ENCODE results near the gene C19orf85.

Gene C19orf85

DNA sequence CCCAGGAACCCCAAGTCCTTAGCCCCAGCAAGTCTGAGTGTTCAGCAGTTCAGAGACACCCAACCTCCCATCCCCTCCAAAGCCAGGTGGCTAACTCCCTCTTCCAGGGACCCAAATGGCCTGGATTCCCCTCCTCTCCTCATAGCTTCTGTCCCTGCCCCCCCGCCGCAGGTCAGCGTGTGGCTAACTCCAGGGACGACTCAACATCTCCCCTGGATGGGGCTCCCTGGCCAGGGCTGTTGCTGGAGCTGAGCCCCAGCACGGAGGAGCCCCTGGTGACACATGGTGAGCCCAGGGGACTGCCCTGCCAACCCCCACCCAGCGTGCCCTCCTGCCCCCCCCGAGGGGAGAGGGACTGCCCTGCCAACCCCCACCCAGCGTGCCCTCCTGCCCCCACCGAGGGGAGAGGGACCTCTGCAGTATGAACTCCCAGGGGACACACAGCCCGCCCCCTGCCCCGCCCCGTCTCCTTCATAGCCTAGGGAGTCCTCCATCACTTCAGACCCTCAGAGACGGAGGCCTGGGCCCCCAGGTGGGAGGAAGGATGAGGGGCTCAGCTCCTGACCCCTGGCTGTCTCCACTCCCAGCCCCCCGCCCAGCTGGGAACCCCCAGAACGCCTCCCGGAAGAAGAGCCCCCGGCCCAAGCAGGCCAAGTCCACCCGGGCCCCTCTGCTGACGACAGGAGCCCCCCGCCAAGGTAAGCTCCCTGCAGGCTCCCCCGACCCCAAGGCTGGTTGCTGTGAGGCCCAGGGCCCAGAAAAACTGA is 25.3 kb upstream of the C19orf85 start:
- no peak for DNase-seq (ENCODE audit: low read depth)

DNA sequence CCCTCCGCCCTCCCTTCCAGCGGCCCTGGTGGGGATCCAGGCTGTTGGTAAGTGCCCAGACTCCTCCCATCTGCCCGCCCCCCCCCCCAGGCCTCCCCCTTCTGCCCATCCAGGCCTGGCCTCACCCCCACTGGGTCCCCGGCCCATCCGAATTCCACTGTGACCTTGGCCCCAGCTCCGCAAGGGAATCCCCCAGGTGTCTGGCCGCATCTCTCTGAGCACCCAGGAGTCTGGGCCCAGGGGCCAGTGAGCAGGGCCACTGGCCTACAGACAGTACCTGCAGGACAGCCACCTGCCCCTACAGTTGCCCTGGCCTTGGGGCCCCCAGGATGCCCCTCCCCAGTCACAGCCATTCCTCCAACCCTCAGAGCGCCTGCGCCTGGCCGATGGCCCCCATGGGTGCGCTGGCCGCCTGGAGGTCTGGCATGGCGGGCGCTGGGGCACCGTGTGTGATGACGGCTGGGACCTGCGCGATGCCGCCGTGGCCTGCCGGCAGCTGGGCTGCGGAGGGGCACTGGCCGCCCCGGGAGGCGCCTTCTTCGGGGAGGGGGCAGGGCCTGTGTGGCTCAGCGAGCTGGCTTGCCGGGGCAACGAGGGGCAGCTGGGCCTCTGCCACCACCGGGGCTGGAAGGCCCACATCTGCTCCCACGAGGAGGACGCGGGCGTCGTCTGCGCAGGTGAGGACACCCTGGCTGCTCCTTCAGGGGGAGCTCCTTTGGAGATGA is 24.6 kb upstream of the C19orf85 start:
- DNase-seq (ENCODE audit: low read depth), result no peak

DNA sequence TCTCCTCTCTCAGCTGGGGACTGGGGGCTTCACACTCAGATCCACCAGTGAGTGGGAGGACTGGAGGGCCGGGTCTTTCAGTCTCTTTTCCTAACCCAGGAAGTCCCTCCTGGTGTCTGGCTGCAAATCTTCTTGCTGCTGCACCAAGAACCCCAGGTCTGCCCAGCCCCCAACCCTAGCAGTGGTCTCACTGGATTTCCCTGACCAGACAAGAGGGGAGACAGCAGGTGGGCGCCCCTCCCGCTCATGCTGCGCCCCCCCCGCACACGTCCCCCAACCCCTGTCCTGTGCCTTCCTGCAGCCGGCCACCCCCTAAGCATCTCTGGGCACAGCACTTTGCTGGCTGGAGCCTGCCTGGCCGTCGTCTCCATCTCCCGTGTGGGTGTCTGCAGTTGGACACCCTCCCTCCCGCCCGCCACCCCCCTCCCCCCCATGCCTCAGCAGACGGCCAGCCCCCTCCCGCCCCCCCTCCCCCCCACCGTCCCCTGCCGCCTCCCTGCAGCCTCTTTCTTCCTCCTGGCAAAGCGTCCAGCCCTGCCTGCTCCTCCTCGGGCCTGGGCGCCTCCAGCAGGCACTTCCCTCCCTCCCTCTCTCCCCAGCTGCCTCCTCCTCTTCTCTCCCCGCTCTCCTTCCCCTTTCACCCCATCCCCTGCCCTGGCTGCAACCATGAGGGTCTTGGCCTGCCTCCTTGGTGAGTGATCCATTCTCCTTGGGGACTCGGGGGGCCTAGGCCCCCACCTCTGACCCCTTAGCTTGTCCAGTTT is 23.6 kb upstream of the C19orf85 start, which contains the start of gene SSC5D:
TSS of gene SSC5D (plus strand) at position 513 of the 764 bp plus-strand sequence. CDS start at position 667, 154 bp downstream.
- no peak for DNase-seq (ENCODE audit: low read depth)

DNA sequence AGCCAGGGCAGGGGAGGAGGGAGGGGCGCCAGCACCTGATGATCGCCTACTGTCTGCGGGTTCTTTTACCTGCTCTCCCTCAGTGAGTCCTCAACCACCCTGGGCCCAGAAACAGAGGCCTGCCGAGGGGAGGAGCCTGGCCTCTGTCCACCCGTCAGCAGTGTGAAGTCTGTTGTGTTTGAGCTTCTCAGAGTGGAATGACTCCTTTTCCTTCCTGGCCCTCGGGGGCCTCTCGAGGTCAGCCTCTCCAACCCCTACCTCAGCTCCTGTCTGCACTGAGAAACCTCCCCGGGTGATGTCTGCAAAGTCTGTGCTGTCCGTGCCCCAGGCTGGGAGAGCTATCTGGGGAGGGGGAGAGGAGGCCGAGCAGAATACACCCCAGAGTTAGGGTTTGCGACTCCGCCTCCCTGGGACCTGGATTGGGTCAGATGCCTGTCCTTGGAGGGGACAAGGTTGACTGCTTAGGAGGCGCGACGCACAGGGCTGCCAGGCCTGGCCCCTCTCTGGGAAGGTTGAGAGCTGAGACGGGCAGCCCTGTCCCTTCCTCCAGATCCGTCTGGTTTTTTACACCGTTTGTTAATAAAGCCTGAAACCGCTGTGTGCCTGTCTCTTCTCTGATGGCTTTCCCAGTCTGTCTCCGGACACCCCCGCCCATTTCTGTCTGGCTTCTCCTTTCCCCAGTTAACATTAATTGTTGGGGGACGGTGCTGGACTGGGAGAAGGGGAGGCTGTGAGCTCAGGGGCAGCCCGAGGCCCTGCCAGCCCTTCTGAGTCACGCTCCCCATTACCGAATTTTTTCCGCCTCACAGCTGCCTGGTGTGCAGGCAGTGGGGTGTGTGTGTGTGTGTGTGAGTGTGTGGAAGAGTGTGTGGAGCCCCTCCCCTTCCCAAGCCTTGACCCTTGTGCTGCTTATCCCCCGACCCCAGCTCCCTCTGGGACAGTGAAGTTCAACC is 22.7 kb upstream of the C19orf85 start:
- DNase-seq (ENCODE audit: low read depth), result peak; percentile 52

DNA sequence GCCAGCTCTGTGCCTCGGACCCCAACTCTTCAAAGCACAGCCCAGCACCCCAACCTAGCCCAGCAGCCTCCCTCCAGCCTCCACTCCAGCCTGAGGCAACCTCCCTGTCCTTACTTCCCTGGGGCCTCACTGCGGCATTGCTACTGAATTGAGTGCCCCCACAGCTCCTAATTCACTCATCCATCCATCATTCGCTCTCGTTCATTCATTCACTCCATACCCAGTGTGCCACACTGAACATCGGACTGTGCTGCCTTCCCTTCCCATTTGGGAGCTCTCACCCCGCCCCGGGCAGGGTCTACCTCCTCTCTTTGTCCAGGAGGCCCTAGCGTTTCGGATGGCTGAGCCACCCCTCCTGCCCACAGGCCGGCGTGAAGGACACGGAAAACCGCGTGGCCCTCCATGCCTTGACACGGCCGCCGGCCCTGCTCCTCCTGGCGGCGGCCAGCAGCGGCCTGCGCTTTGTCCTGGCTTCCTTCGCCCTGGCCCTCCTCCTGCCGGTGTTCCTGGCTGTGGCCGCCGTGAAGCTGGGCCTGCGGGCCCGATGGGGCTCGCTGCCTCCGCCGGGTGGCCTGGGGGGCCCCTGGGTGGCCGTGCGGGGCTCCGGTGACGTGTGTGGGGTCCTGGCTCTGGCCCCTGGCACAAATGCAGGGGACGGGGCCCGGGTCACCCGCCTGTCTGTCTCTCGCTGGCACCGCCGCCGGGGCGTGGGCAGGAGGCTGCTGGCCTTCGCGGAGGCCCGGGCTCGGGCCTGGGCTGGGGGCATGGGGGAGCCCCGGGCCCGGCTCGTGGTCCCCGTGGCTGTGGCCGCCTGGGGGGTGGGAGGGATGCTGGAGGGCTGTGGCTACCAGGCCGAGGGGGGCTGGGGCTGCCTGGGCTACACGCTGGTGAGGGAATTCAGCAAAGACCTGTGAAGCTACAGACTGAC is 21.8 kb upstream of the C19orf85 start:
- DNase-seq (ENCODE audit: low read depth), result no peak

DNA sequence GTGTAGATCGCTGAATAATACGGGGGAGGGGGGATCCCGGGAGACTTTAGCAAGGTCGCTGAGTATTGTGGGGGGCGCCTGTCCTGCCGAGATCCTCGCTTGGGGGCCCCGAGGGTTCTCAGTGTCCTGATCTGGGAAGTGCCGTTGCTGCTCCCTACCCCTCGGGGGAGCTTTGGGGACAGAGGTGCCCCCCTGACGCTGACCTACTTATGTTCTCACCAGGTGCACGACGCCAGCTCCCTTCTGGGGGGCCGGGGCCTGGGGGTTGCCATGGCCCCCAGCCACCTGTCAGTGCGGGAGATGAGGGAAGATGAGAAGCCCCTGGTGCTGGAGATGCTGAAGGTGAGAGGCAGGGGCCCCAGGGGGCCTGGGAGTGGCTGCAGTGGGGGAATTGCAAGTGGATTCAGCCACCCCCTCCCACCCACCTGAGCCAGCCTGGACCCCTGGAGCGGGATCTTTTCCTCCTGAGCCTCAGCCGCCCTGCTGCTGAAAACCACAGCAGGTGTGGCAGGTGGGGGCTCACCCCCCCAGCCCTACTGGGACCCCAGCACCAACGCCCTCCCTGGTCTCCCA is 21.0 kb upstream of the C19orf85 start:
- DNase-seq (ENCODE audit: low read depth), result no peak

DNA sequence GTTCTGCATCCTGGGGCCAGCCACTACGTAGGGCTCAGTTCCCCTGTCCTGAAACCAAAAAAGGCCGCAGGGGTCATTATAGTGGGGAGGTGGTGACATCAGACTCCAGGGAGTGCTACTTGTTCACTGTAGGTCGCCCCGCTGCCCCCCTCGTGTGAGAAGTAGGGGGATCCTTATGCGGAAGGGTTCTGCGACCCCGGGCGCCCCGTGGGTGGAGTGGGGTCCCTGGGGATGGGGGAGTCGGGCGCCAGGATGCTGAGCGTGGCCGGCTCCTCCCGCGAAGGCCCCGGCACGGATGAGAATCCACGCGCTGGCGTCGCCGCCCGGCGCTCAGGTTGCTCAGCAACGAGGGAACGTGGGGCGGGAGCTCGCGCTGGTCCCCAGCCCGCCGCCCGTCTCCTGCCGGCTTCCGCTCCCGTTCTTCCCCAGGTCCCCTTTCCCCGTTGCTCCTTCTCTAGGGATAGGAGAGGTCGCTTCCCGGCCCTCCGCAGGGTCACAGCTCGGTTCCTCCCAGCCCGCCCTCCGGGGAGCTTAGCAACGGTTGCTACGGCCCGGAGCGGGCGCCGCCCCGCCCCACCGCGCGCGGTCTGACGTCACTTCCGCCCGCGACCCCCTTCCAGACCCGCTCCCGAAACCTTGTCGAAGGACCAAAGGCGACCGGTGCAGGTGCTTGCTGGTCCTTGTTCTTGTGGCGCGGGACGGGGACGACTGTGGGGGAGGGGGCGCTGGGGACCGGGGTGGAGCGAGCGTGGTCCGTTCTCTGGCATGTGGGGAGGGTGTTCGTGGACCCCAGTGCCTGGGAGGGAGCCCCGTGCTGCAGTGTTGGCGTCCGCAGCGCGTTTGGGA is 20.3 kb upstream of the C19orf85 start, which contains the start of gene NAT14:
TSS of gene NAT14 (plus strand) at position 596 of the 846 bp plus-strand sequence. CDS start 521 bp downstream, outside the sequence.
- peak; percentile 49 for DNase-seq (ENCODE audit: low read depth)

DNA sequence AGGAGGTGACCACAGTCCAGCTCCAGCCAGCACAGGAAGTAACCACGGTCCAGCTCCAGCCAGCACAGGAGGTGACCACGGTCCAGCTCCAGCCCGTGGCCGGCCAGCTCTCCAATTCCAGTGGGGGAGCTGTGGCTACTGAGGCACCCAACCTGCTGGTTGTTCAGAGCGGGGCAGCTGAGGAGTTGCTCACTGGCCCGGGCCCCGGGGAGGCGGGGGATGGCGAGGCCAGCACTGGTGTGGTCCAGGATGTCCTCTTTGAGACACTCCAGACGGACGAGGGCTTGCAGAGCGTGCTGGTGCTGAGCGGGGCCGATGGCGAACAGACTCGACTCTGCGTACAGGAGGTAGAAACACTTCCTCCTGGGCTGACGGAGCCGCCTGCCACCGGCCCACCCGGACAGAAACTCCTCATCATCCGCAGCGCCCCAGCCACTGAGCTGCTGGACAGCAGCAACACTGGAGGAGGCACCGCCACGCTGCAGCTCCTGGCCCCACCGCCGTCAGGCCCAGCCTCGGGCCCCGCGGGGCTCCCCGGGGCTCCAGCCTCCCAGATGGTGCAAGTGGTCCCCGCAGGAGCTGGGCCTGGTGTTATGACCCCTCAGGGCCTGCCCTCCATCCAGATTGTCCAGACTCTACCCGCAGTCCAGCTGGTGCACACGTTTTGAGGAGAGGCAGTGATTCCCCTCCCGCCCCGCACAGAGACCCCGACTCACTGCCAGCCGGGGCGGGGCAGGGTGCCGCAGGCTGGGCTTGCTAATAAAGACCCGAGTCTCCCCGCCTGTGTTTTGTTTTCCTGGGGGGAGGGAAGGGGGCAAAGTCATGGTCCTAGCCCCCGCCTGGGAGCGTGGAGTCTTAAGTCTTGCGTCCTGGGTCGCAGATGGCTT is 19.4 kb upstream of the C19orf85 start:
- DNase-seq (ENCODE audit: low read depth), result no peak

DNA sequence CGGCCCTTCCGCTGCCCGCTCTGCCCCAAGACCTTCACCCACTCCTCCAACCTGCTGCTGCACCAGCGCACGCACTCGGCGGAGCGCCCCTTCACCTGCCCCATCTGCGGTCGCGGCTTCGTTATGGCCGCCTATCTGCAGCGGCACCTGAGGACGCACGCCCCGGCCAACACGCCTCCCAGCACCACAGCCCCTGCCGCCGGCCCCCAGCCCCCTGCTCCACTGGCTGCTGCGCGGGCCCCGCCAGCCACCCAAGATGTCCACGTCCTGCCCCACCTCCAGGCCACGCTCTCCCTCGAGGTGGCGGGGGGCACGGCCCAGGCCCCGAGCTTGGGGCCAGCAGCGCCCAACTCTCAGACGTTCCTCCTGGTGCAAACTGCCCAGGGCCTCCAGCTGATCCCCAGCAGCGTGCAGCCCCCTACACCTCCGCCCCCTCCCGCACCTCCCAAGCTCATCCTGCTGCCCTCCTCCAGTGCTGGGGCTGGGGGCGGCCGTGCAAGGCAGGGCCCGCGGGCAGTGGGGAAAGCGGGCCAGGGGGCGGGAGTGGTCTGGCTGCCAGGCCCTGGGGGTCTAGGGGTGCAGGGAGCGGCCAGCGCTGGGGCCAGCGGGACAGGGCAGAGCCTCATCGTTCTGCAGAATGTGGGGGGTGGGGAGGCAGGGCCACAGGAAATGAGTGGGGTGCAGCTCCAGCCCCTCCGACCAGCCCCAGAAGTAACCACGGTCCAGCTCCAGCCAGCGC is 18.6 kb upstream of the C19orf85 start:
- no peak for DNase-seq (ENCODE audit: low read depth)

DNA sequence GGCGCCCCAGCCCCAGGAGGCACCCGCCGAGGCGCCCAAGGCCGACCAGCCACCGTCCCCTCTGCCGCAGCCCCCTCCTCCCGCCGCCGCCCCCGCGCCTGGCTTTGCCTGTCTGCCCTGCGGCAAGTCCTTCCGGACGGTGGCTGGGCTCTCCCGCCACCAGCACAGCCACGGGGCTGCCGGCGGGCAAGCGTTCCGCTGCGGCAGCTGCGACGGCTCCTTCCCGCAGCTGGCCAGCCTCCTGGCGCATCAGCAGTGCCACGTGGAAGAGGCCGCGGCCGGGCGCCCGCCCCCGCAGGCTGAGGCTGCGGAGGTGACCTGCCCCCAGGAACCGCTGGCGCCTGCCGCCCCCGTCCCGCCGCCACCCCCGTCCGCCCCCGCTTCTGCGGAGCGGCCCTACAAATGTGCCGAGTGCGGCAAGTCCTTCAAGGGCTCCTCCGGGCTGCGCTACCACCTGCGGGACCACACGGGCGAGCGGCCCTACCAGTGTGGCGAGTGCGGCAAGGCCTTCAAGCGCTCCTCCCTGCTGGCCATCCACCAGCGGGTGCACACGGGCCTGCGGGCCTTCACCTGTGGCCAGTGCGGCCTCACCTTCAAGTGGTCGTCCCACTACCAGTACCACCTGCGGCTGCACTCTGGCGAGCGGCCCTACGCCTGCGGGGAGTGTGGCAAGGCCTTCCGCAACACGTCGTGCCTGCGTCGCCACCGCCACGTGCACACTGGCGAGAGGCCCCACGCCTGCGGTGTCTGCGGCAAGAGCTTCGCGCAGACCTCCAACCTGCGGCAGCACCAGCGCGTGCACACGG is 17.8 kb upstream of the C19orf85 start:
- DNase-seq (ENCODE audit: low read depth), result no peak

DNA sequence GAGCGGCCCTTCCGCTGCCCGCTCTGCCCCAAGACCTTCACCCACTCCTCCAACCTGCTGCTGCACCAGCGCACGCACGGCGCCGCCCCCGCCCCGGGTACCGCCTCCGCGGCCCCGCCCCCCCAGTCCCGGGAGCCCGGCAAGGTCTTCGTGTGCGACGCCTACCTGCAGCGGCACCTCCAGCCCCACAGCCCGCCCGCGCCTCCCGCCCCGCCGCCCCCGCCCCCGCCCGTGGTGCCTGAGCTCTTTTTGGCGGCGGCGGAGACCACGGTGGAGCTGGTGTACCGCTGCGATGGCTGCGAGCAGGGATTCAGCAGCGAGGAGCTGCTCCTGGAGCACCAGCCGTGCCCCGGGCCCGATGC is 17.2 kb upstream of the C19orf85 start:
- no peak for DNase-seq (ENCODE audit: low read depth)

DNA sequence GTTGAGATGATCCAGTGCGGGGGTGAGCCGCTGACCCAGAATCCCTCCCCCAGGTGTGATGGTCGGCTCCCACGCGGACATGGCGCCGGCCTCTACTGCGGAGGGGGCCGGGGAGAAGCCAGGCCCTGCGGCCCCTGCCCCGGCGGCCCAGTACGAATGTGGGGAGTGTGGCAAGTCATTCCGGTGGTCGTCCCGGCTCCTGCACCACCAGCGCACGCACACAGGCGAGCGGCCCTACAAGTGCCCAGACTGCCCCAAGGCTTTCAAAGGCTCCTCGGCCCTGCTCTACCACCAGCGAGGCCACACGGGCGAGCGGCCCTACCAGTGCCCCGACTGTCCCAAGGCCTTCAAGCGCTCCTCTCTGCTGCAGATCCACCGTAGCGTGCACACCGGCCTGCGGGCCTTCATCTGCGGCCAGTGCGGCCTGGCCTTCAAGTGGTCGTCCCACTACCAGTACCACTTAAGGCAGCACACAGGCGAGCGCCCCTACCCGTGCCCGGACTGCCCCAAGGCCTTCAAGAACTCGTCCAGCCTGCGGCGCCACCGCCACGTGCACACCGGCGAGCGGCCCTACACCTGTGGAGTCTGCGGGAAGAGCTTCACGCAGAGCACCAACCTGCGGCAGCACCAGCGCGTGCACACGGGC is 16.7 kb upstream of the C19orf85 start:
- DNase-seq (ENCODE audit: low read depth), result no peak

DNA sequence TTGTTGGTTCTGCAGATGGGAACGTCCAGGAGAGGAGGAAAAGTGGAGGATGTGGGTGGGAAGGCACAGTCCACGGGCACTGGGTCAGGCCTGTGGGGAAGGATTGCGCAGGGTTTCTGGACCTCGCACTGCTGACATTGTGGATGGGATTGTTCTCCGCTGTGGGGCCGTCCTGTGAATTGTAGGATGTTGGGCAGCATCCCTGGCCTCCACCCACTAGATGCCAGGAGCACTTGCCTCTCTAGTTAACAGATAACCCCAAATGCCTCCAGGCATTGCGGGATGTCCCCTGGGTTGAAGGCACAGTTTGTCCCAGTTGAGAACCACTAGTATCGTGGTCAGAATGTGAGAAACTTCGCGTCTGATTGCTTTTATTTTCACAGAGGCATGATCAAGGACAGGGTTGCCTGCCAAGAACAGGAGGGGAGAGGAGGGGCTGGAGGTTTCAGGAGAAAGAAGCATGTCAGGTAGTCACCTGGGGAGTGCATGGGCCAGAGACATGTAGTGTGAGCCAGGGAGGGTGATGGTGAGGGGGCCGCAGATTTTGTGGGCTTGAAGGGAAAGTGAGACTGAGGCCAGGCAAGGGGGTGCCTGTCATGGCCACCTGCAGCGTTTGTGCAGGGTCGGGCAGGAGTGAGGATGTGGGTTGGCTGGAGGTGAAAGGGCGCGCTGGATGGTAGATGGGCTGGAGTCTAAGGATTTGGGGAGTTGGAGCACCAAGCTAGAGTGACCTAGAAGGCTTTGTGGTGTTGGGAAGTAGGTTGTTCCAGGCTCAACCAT is 15.1 kb upstream of the C19orf85 start:
- DNase-seq (ENCODE audit: low read depth), result no peak

DNA sequence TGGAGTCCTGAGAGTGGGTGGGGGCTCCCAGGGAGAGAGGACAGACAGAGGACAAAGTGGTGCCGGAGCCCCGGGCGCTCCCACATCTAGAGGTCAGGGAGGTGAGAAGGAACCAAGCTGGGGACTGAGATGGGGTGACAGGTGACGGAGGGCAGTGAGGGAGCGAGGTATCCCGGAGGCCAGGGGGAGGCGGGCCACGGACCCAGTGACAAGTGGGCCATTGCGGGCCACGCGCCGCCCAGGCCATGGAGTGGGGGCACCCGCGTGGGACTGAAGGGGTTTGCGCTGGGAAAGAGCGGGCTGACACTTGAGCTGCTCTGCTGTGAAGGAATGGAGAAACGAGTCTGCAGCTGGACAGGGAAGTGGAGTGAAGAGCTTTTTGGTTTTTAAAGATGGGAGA is 14.5 kb upstream of the C19orf85 start:
- no peak for DNase-seq (ENCODE audit: low read depth)

DNA sequence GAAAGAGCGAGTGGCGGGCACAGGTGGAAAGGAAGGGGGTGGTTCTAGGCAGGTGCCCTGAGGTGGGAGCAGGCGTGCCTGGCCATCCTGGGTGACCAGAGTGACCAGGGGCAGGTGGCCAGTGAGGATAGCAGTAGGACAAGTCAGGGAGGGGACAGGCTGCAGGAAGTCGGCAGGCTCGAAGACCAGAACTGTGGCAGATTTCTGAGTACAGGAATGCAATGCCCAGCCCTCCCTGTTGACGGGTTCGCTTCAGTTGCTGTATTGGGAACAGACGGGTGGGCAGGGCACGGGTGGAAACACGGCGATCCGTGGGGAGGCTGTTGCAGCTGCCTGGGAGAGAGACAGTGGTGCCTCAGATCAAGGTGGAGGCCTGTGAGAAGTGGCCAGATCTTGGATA is 13.8 kb upstream of the C19orf85 start:
- no peak for DNase-seq (ENCODE audit: low read depth)

Data from stimulated activated CD4-positive, alpha-beta T cell treated with anti-CD3 and anti-CD28 coated beads, Interleukin-2, amount 100 ng/mL, for 4 hours (primary cell).